Amniotic epithelial cell (primary cell): ENCODE data around the gene ASL.
A peak's percentile ranks its signal among the peaks of the same experiment; 100 is the strongest.
"Not testable (repeated sequence)": the region's sequence is repeated elsewhere in the genome, so short reads cannot be mapped to it uniquely, and the experiment has no call there.

ENCODE experiments used
- DNase-seq: peaks from one replicate; pipeline ENCODE4 v3.0.0-alpha.2; 2010; ENCODE audit warnings: low read depth

The ASL gene

DNA sequence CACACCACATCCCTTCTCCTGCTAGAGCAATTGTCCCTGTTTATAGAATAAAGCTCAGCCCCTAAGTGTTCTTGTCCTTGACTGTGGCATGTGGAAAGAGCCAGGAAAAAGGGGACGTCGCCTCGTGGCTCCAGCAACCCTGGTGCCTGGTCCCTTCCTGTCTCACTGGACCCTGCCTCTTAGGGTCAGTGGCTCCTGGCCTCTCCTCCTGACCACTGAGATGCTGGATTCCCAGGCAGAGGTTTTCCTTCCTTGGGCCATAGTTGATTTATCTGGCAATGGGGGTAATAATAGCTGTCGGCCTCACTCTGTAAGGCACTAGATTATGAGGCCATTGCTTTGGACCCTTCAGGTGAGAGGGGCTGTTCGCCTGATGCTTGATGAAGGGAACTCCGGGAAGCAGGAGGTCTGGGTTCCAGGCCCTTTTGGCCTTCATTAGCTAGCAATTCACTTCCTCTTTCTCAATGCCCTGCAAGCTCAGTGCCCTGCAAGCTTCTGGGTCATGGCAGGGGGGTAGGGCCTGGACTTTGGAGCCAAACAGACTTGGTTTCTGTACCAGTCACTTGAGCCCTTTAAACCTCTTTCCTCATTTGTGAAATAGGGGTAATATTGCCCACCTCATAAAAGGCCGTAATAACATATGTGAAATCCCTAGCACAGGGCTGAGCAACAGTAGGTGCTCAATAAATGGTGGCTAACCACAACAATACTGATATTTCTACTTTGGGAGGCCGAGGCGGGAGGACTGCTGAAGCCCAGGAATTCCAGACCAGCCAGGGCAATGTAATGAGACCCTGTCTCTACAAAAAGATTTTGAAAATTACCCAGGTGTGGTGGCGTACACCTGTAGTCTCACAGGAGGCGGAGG is 1.1 kb downstream of the ASL start:
- no peak for DNase-seq

- no peak for DNase-seq
These were observed 2.4 kb downstream of the ASL start for GRCh38 chr7:66078067-66078466.

DNA sequence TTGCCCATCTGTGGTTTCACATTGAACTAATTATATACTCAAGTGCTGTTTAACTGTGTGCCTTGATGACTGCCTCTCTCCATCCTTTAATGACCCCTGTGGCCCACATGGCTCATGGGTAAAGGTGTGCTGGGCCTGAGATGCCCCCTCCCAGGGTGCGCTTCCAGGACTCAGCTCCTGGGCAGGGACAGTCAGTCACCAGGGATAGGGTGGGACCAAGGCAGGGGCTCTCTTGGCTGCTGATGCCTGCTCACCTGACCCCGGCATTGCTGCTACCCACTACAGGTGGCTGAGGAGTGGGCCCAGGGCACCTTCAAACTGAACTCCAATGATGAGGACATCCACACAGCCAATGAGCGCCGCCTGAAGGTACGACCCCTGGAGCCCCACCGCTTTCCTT is 6.5 kb downstream of the ASL start:
- DNase-seq, result no peak

DNA sequence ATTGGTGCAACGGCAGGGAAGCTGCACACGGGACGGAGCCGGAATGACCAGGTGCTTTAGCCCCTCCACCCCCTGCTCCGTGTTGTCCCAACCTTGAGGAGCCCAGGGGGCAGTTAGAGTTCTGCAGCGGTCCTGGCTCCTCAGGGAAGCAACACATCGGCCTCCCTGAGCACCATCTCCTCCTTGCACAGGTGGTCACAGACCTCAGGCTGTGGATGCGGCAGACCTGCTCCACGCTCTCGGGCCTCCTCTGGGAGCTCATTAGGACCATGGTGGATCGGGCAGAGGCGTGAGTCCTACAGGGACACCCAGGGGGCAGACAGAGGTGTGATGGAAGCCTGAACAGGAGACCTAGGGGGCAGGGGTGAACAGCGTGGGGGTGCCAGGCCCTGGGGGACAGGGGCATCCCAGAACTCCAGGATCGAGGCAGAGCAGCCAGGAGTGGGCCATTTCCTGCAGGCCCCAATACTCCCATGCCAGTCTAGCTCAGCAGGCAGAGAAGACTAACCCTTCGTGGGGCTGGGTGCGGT is 7.3 kb downstream of the ASL start:
- DNase-seq, result no peak

GRCh38 chr7:66083677-66084076 is 8.1 kb downstream of the ASL start:
- no peak for DNase-seq

DNA sequence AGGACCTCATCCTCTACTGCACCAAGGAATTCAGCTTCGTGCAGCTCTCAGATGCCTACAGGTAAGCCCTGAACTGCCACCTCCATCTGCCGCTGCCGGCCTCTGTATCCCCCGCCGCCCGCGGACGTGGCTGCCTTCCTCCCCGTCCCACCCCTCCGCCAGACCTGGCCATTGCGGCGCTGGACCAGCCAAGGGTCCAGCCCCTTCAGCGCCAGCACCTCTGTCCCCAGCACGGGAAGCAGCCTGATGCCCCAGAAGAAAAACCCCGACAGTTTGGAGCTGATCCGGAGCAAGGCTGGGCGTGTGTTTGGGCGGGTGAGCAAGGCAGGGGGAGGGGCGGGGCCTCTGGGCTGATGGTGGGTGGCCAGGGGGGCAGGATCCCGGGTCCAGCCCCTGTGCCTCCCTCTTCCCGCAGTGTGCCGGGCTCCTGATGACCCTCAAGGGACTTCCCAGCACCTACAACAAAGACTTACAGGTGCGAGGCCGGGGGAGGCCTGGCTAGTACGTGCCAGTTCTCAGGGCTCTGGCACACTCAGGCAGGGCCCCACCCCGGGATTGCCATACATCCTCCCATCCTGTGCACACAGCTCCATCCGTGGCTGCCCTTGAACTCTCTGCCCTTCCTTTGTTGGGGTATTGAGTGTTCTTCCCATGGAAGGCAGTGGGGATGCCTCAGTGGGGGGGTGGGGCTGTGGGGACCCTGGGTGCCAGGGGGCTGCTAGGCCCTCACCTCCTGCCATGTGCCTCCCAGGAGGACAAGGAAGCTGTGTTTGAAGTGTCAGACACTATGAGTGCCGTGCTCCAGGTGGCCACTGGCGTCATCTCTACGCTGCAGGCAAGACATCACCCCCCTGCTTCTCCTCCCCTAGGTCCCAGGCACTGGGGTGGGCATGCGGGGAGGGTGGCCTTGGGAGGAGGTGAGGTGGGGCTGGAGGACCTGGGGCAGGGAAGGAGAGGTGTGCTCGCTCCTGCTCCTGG is 13.5 kb downstream of the ASL start:
- no peak for DNase-seq

DNA sequence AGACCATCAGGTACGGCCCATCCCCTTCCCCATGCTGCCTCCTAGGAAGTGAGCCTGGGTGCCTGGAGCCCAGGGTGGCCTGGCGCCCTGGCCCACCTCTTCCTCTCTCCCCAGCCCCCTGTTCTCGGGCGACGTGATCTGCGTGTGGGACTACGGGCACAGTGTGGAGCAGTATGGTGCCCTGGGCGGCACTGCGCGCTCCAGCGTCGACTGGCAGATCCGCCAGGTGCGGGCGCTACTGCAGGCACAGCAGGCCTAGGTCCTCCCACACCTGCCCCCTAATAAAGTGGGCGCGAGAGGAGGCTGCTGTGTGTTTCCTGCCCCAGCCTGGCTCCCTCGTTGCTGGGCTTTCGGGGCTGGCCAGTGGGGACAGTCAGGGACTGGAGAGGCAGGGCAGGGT is 17.0 kb downstream of the ASL start:
- DNase-seq, result no peak

- DNase-seq, result no peak
These were observed 19.4 kb downstream of the ASL start for GRCh38 chr7:66095010-66095409.

- peak; percentile 72 for DNase-seq
These were observed 23.6 kb downstream of the ASL start for GRCh38 chr7:66099232-66099550.

DNA sequence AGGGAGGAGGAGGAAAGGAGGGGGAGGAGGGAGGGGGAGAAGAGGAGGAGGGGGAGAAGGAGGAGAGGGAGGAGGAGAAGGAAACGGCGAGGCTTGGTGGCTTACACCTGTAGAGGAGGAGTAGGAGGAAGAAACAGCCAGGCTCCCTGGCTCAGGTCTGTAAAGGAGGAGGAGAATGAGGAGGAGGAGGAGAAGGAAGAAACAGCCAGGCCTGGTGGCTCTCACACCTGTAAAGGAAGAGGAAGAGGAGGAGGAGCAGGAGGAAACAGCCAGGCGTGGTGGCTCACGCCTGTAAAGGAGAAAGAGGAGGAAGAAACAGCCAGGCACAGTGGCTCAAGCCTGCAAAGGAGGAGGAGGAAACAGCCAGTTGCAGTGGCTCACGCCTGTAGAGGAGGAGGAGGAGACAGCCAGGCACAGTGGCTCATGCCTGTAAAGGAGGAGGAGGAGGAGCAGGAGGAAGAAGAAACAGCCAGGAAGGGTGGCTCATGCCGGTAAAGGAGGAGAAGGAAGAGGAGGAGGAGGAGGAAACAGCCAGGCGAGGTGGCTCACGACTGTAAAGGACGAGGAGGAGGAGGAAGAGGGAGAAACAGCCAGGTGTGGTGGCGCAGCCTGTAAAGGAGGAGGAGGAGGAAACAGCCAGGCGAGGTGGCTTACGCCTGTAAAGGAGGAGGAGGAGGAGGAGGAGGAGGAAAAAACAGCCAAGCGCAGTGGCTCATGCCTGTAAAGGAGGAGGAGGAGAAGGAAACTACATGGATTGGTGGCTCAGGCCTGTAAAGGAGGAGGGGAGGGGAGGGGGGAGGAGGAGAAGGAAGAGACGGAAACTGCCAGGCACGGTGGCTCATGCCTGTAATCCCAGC is 24.2 kb downstream of the ASL start:
- DNase-seq, result peak; percentile 97

DNA sequence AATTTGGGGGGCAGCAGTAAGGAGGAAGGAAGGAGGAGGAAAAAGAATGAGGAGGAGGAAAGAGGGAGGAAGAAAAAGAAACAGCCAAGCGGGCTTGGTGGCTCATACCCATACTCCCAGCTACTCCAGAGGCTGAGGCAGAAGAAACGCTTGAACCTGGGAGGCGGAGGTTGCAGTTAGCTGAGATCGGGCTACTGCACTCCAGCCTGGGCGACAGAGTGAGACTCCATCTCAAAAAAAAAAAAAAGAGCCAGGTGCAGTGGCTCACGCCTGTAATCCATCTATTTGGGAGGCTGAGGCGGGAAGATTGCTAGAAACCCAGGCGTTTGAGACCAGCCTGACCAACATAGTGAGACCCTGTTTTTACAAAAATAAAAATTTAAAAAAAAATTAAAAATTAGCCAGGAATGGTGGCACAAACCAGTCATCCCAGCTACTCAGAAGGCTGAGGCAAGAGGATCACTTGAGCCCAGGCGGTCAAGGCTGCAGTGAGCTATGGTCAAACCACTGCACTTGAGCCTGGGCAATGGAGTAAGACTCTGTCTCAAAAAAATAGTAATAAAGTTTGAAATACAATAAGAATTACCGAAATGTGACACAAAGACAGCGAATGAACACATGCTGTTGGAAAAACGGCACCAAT is 24.9 kb downstream of the ASL start:
- DNase-seq, result no peak

DNA sequence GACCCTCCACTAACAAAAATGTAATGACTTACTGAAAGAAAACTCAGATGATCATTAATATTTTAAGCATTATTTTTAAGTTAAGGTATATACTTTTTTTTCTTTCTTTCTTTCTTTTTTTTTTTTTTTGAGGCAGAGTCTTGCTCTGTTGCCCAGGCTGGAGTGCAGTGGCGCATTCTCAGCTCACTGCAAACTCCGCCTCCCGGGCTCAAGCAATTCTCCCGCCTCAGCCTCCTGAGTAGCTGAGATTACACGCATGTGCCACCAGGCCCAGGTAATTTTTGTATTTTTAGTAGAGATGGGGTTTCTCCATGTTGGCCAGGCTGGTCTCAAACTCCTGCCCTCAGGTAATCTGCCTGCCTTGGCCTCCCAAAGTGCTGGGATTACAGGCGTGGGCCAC is 26.5 kb downstream of the ASL start:
- not testable (repeated sequence) for DNase-seq

DNA sequence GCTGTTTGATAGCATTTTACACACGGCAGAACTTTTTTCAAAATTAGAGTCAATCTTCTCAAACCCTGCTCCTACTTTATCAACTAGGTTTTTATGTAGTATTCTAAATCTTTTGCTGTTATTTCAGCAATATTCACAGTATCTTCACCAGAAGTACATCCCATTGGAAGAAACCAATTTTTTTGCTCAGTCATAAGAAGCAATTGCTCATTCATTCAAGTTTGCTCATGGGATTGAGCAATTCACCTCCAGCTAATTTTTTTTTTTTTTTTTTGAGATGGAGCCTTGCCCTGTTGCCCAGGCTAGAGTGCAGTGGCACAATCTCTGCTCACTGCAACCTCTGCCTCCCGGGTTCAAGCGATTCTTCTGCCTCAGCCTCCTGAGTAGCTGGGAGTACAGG is 28.4 kb downstream of the ASL start:
- peak; percentile 65 for DNase-seq

DNA sequence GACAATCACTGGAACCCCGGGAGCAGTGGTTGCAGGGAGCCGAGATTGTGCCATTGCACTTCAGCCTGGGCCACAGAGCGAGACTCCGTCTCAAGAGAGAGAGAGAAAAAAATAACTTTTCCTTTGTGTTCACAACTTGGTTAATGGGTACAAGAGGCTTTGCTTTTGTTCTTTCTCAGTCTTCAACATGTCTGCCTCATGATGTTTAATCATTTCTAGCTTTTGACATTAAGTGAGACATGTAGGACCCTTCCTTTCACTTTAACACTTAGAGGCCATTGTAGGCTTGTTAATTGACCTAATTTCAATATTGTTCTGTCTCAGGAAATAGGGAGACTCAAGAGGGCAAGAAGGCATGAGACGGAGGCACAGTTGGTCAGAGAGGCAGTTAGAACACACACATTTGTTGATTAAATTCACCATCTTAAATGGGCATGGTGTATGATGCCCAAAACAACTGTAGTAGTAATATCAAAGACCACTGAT is 29.7 kb downstream of the ASL start:
- DNase-seq, result no peak

GRCh38 chr7:66108410-66108809 is 32.8 kb downstream of the ASL start:
- DNase-seq, result not testable (repeated sequence)

DNA sequence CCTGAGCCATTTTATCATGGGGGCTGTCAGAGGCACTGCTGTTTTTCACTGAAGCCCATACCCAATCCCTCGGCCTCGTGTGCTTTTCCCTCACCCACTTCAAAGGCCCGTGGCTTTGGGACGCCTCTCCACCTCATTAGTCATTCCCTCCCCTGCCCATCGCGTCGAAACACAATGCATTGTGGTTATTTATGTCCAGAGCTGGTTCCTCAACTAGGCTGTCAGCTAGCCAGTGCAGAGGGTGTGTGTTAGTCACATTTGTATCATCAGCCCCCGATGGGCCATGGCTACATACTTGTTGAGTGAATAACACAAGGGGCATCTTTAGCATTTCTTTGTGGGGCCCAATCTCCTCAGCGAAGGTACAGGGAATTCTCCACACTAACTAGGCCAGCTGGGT is 35.2 kb downstream of the ASL start:
- peak; percentile 92 for DNase-seq

DNA sequence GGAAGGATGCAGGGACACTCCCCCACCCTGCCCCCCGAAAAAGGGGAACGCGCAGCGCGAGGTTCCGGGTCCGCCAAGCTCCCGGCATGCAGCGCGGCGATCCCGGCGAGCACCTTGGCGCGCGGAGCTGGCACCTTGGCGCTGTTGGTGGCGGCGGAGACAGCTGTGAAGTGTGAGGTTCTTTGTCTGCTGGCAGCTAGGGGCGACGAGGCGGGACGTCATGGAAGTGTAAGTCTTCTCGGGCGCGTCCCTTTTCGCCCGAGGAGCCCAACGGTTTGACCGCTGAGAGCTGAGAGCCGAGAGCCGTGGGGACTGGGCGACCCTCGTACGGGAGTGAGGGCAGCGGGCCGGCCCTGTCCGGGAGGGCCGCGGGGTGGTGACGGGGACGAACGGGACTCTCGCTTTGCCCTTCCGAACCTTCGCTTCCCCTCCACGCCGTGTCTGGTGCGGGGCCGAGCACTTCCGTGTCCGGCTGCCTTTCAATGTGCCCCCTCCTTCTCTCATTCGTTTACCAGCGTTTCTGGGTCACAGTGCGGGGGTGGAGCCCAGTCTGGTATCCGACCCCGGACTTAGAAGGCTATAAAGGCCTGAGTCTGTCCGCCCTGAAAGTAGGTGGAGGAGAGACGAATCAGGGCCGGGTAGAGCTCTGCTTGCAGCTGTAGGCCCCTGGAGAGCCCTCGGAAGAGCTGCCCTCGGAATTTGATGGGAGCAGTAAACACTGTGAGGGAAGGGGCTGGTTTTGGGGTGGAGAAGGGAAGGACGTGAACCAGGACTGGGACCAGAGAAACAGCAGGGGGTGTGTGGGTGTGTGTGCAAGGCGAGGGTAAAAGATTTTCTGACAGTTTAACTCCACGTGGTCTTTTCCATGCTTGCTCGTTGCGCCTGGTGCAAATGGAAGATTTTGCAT is 39.4 kb downstream of the ASL start, which contains the start of gene CRCP:
Gene CRCP, plus strand, starts transcription at position 105 of the 907 bp plus-strand sequence. Its CDS starts 116 bp downstream, at position 221.
- DNase-seq, result peak; percentile 87

DNA sequence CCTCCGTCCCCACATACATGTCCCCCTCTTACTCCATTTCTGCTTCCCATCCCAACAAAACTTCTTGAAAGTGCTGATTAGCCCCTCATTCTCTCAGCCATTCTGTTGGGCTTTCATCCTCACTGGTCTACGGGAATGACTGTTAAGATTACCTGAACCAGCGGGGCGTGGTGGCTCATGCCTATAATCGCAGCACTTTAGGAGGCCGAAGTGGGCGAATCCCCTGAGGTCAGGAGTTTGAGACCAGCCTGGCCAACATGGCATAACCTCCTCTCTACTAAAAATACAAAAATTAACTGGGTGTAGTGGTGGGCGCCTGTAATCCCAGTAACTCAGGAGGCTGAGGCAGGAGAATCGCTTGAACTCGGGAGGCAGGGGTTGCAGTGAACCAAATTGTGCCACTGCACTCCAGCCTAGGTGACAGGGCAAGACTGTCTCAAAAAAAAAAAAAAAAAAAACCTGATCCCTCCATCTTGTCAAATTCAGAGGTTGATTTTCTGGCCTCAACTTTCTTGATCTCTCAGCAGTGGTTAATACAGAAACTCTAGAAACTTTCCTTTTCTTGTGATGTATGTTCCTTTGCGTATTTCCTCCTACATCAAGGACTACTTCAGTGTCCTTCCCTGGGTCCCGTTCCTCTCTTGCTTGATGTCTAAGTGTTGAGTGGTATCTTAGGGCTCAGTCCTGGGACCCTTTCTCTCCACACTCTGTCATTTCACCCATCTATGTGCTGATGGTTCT is 41.2 kb downstream of the ASL start:
- DNase-seq, result not testable (repeated sequence)

GRCh38 chr7:66118603-66119002 is 43.0 kb downstream of the ASL start:
- DNase-seq, result no peak
